Iris pigment epithelial cell (primary cell): ENCODE data around the gene GNG12.
"Not testable (repeated sequence)": the region's sequence is repeated elsewhere in the genome, so short reads cannot be mapped to it uniquely, and the experiment has no call there.

Source experiments
- DNase-seq: peaks from one replicate; pipeline ENCODE4 v3.0.0-alpha.2; 2011; ENCODE audit warnings: low read depth

The GNG12 gene

GRCh38 chr1:67682659-67683197, 150.5 kb downstream of the GNG12 start:
- DNase-seq: peak; percentile 95

- DNase-seq: no peak
Measured at GRCh38 chr1:67680486-67680885, 152.8 kb downstream of the GNG12 start.

- DNase-seq: peak; percentile 57
Measured at GRCh38 chr1:67679691-67680090, 153.6 kb downstream of the GNG12 start.

DNA sequence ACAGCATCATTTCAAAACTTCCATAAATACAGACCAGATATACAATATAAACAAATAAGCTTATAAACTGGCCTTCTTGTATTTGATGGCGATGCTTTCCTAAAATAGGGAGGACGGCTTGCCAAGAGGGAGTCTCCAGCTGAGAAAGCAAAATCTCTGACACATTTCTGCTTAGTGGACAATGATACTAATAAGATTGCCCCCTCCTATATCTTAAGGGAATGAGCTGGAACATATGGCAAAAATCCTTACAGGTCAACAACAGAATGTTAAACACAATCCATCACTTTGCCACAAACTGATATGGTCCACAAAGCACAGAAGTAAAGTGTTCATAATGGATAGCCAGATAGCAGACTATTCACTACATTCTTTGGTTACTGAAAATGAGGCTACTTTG, 155.3 kb downstream of the GNG12 start:
- no peak for DNase-seq

- no peak for DNase-seq
Measured at GRCh38 chr1:67677408-67677807, 155.9 kb downstream of the GNG12 start.

- no peak for DNase-seq
Measured at GRCh38 chr1:67676946-67677345, 156.3 kb downstream of the GNG12 start.

GRCh38 chr1:67676287-67676686, 157.0 kb downstream of the GNG12 start:
- no peak for DNase-seq

GRCh38 chr1:67675800-67676199, 157.5 kb downstream of the GNG12 start:
- peak; percentile 50 for DNase-seq

- DNase-seq: peak; percentile 58
Measured at GRCh38 chr1:67674260-67675011, 158.8 kb downstream of the GNG12 start.

DNA sequence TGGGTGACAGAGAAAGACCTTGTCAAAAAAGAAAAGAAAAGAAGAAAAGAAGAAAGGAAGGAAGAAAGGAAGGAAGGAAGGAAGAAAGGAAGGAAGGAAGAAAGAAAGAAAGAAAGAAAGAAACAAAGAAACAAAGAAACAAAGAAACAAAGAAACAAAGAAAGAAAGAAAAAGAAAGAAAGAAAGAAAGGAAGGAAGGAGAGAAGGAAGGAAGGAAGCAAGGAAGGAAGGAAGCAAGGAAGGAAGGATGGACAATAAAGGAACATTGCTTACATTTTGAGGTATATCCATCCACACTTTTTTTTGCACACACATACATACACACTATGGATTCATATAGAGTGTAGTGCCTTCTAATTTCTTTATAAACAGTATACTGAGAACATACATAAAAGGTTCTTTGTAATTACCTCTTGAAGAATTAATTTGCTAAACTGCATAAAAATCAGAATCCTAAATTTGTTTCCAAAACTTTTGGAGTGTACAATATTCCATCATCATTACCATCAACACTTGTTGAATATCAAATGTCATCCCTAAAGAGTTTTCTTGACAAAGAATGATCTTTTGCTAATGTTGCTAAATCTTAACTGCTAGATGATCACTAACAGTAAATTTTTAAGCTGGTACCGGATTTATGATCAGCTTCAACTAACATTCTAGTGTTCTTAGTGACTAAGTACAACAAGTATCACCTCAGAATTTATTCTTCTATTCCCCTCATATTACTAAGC, 159.6 kb downstream of the GNG12 start:
- DNase-seq: no peak

DNA sequence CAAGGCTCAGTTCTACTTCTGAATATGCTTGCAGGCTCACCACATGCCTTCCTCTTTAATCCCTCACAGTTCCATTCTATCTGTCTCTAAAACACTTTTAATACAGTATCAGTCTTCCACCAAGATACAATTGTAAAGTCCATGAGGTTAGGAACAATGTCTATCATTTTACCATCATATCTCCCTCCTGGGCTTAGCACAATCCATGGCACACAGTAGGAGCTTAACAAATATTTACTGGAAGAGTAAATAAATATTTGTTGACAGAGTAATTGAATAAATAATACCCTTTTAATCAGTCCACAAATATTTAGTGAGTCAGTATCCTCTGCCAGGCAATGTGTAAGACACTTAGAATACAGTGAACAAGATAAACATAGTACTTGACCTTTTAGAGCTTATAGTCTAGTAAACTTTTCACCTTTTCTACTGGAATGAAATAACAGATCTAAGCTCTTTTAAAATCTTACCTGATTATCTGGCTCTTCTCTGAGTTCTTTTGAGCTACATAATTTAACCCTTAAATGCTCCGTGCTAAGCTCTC, 160.9 kb downstream of the GNG12 start:
- no peak for DNase-seq

- no peak for DNase-seq
Measured at GRCh38 chr1:67668660-67669059, 164.6 kb downstream of the GNG12 start.

- DNase-seq: no peak
Measured at GRCh38 chr1:67666636-67667035, 166.6 kb downstream of the GNG12 start.

DNA sequence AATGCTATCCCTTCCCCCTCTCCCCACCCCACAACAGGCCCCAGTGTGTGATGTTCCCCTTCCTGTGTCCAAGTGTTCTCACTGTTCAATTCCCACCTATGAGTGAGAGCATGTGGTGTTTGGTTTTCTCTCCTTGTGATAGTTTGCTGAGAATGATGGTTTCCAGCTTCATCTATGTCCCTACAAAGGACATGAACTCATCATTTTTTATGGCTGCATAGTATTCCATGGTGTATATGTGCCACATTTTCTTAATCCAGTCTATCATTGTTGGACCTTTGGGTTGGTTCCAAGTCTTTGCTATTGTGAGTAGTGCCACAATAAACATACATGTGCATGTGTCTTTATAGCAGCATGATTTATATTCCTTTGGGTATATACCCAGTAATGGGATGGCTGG, 168.0 kb downstream of the GNG12 start:
- not testable (repeated sequence) for DNase-seq

DNA sequence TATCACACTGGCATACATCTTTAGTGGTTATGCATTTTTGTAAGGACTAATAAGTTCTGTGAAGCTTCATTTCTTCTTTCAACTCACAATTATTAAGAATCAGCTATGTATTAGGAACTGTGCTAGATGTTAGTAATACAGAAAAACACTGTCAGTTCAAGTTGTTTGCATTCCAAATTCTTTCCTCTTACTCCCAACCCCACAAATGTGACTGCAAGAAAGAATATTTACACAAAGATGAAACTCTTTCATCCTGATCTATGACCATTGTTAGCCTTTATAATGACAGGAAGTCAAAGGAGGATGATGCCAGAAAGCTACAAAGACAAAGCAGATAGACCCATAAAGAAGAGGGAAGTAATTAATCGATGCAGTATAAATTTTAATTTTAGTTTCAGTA, 169.2 kb downstream of the GNG12 start:
- DNase-seq: no peak

- no peak for DNase-seq
Measured at GRCh38 chr1:67662884-67663283, 170.4 kb downstream of the GNG12 start.

DNA sequence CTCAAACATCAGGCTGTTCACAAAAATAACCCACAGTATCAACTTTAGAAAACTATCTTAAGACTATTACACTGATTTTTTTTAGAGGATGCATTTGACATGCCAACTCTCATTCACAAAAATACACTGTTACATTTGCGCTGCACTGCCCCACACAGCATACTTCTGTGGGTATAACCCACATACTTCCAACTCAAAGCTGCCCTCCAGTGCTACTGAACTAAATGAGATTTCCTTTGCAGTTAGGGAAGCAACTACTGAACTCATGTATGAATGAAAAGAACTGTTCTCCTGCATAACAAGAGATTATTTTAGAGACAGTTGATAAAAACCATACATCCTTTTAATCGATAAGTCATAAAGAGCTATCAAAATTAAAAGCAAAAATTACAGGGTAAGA, 174.0 kb downstream of the GNG12 start:
- DNase-seq: no peak

- not testable (repeated sequence) for DNase-seq
Measured at GRCh38 chr1:67657152-67657551, 176.1 kb downstream of the GNG12 start.

- DNase-seq: no peak
Measured at GRCh38 chr1:67655581-67655980, 177.7 kb downstream of the GNG12 start.

GRCh38 chr1:67653304-67653703, 180.0 kb downstream of the GNG12 start:
- DNase-seq: no peak

DNA sequence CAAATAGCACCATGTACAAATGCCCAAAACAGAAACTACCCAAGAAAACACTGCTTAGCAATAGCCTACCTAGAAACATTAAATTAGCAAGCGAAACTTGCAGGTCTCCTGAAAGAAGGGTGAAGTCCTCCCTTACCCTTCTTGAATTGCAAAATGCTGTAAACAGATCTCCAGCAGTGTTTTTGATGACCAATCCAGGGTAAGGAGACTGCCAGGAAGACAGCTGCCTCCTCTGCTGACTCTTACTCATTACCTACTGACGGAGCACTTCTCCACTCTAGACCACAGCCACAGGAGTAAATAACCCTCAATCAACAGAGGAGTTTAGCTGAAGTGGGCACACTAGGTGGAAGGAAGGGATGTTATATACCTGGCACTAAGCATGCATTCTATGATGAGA, 180.5 kb downstream of the GNG12 start:
- peak; percentile 97 for DNase-seq
